Adrenal gland (tissue), 5 donors: Measurements from ENCODE around the gene FAM53B.

Experiments used
- CTCF ChIP-seq, 6 experiments: fragments of 450-650 bp in 4 of 6; fragments of 200-600 bp in 2 of 6; sonication (generic) in 1 of 6; IDR thresholded peaks; 1 replicate in 5 of 6; 2 replicates in 1 of 6; pipeline versions ENCODE4 v1.5.1 to v1.8.0; 2016 to 2021; ENCODE audit warnings: antibody characterized with exemption in 6 of 6, mild to moderate bottlenecking in 2 of 6, moderate library complexity in 1 of 6
- POLR2A ChIP-seq, 2 donors: fragments of 450-650 bp; IDR thresholded peaks; one replicate each; pipeline ENCODE4 v1.6.1; 2017; ENCODE audit warnings: antibody characterized with exemption in 2 of 2, mild to moderate bottlenecking in 2 of 2, moderate library complexity in 1 of 2
- donor health status: DM: no; HTN: no; CAD: no.

DNA sequence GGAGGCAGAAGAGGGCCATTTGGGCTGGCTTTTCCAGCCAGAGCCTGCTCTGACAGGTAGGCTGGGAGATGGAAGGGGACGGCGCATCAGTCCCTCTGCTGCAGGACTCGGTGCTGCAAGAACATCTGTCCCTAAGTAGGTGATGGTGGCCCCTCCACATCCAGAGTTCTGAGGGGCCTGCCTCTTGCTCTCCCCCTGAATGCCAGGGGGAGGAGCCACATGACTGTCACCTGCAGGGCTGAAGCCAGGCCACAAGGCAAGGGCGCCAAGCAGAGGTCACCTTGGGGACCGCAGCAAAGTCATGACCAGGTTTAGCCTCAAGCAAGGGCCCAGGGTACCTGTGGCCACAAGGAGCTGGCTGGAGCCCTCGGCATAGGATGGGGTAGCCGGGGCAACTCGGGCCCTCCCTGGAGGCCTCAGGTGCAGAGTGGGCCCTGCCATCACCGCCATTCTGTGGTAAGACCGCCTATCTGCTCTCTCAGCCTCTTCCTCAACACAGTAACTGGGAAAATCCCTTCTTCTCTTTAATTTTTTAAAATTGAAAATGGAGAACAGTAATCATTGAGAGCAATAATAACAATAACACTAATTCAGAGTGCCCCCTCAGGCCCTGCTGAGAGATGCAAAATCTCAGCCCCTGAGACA lies 99.3 kb downstream of the FAM53B start:
- no peak for TF ChIP-seq CTCF (IDR thresholded peaks at IDR 0.05)
- no peak for TF ChIP-seq POLR2A (IDR thresholded peaks at IDR 0.05)
